ENCODE data around the gene ST7.

Gene ST7

DNA sequence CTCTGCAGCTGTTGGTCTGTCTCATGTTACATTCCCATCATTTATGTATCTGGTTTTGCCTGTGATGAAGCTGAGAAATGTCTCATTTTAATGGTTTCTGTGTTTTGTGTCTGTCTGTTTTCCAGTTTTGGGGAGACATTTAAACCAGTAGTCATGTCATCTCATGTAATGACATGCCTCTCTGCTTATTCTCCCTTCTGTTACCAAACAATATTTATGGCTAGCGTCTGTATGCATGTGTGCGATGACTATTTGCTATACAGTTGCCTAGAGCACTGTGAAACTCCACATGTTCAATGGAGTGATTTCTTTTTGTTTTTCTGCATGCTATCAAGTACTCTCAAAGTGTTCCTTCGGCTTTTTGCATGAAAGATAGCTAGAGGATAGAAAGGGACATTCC is 132.0 kb downstream of the ST7 start:
- H3K9me3 Mint-ChIP-seq = no peaks in the 10 kb centered on the region
- no peak overlapping the region for H3K4me3 Mint-ChIP-seq
- H3K36me3 Mint-ChIP-seq (ENCODE audit: low read depth) = no peaks in the 10 kb centered on the region
- no peaks in the 10 kb centered on the region for H3K27me3 Mint-ChIP-seq
- no peak overlapping the region for H3K27ac Mint-ChIP-seq
- peaks cover 28% of the 10 kb centered on the region for H3K4me1 Mint-ChIP-seq (ENCODE audit: low read depth)

- H3K4me1 Mint-ChIP-seq (ENCODE audit: low read depth) = peaks cover 28% of the 10 kb centered on the region
- no peak overlapping the region for H3K4me3 Mint-ChIP-seq
- H3K27me3 Mint-ChIP-seq = no peaks in the 10 kb centered on the region
- H3K9me3 Mint-ChIP-seq = no peaks in the 10 kb centered on the region
- H3K36me3 Mint-ChIP-seq (ENCODE audit: low read depth) = no peaks in the 10 kb centered on the region
- H3K27ac Mint-ChIP-seq = no peak overlapping the region
Measured at GRCh38 chr7:117085769-117086463, 132.6 kb downstream of the ST7 start.

- Mint-ChIP-seq H3K4me1 (ENCODE audit: low read depth) (peaks cover 28% of the 10 kb centered on the region), H3K27ac (no peak overlapping the region), H3K9me3 (no peaks in the 10 kb centered on the region), H3K27me3 (no peaks in the 10 kb centered on the region), H3K4me3 (no peak overlapping the region), H3K36me3 (ENCODE audit: low read depth) (no peaks in the 10 kb centered on the region)
Measured at GRCh38 chr7:117086788-117087187, 133.5 kb downstream of the ST7 start.

GRCh38 chr7:117087639-117088396 is 134.5 kb downstream of the ST7 start:
- no peak overlapping the region for H3K4me3 Mint-ChIP-seq
- H3K36me3 Mint-ChIP-seq (ENCODE audit: low read depth) = no peaks in the 10 kb centered on the region
- peak overlapping the region; percentile 7 for H3K27ac Mint-ChIP-seq
- H3K9me3 Mint-ChIP-seq = no peaks in the 10 kb centered on the region
- H3K4me1 Mint-ChIP-seq (ENCODE audit: low read depth) = peaks cover 28% of the 10 kb centered on the region
- no peaks in the 10 kb centered on the region for H3K27me3 Mint-ChIP-seq

- Mint-ChIP-seq H3K9me3 (no peaks in the 10 kb centered on the region), H3K27me3 (no peaks in the 10 kb centered on the region), H3K4me3 (no peak overlapping the region), H3K27ac (no peak overlapping the region), H3K4me1 (ENCODE audit: low read depth) (peaks cover 28% of the 10 kb centered on the region), H3K36me3 (ENCODE audit: low read depth) (no peaks in the 10 kb centered on the region)
Measured at GRCh38 chr7:117088623-117089194, 135.4 kb downstream of the ST7 start.

DNA sequence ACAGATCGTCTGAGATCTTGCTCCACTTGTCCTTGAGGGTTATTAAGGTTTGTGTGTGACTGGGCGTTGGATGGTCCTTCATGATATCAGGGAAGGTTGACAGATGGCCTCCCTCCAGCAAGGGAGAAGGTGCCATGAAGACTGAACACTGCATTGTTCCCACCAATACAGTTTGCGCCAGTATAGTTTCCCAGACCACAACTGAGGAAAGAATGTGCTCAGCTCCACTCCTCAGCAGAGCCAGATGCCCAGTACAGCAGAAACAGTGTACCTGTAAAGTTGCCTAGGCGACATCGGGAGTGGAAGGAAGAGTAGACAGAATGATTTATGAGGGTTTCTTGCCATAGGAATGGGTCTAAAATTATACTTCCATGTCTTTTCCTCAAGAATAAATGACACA is 137.5 kb downstream of the ST7 start:
- Mint-ChIP-seq H3K27me3 (no peaks in the 10 kb centered on the region), H3K4me3 (no peak overlapping the region), H3K9me3 (no peaks in the 10 kb centered on the region), H3K27ac (no peak overlapping the region), H3K4me1 (ENCODE audit: low read depth) (peaks cover 28% of the 10 kb centered on the region), H3K36me3 (ENCODE audit: low read depth) (no peaks in the 10 kb centered on the region)

DNA sequence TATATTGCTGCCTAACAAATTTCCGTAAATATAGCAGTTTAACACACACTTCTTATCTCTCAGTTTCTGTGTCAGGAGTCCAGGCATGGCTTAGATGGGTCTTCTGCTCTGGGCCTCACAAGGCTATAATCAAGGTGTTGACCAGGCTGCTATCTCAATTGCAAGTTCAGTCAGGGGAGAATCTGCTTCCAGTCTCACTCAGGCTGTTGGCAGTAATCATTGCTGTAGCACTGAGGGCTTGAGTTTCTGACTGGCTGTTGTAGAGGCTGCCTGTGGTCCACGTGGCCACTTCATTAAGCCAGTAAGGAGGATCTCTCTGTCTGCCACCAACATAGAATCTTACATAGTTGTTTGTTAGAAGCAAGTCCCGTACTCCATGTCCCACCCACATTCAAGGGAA is 138.4 kb downstream of the ST7 start:
- no peak overlapping the region for H3K27ac Mint-ChIP-seq
- H3K9me3 Mint-ChIP-seq = no peaks in the 10 kb centered on the region
- no peaks in the 10 kb centered on the region for H3K36me3 Mint-ChIP-seq (ENCODE audit: low read depth)
- H3K27me3 Mint-ChIP-seq = no peaks in the 10 kb centered on the region
- no peak overlapping the region for H3K4me3 Mint-ChIP-seq
- H3K4me1 Mint-ChIP-seq (ENCODE audit: low read depth) = peaks cover 19% of the 10 kb centered on the region

DNA sequence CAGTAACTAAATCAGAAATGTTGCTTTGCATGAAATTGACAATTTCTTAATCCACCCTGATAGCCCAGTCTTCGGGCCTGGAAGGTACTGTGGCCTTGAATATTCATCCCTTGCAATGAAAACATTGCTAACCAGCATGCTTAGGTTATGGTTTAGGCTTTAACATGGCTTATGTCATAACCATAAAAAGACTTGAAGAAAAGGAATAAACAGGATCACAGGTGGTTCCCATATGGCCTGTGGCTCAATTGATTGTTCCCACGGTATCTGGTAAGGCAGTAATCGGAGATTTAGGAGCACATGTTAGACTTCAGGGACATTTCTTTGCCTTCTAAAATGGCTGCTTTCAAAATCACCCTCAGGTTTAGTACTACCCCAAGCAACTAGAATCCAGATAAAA is 139.5 kb downstream of the ST7 start:
- Mint-ChIP-seq H3K27me3 (no peaks in the 10 kb centered on the region), H3K4me3 (no peak overlapping the region), H3K4me1 (ENCODE audit: low read depth) (peaks cover 8% of the 10 kb centered on the region), H3K9me3 (no peaks in the 10 kb centered on the region), H3K36me3 (ENCODE audit: low read depth) (no peaks in the 10 kb centered on the region), H3K27ac (no peak overlapping the region)

DNA sequence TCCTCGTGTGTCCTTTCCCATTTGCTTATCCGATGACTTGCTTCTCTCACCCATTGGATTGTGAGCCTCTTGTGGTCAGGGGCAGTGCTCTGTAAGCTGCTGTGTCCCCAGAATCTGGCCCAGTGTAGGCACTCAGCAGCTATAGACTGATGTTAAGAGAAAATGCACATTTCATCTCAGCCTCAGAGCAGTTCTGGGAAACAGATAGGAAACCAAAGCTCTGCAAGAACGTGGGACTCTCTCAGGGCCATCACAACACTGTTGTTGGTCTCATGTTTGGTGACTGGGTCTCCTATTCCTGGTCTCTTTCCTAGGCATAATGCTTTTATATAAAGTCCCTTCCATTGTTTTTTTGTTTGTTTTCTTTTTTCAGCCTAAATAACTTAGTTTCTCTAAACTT is 141.2 kb downstream of the ST7 start:
- Mint-ChIP-seq H3K27me3 (no peaks in the 10 kb centered on the region), H3K4me1 (ENCODE audit: low read depth) (no peaks in the 10 kb centered on the region), H3K4me3 (no peak overlapping the region), H3K27ac (no peak overlapping the region), H3K9me3 (no peaks in the 10 kb centered on the region), H3K36me3 (ENCODE audit: low read depth) (no peaks in the 10 kb centered on the region)

DNA sequence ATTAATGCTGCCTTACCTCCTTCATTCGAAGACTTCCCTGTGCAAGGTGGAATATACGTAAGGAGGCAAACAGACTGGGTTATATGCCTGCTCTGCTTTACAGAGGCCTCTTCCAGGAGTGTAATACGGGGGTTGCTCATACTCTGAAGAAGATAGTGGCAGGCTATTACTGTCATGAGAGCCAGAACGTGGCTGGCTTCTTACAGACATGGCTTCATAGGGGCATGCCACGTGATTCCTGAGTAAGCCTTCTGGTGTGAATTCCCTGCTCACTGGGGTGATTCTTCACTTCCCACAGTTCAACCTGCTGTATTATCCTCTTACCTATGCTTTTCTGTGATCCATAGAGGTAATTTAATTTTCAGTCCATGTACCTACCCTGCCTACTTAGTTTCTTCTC is 141.8 kb downstream of the ST7 start:
- Mint-ChIP-seq H3K9me3 (no peaks in the 10 kb centered on the region), H3K27ac (no peak overlapping the region), H3K4me3 (no peak overlapping the region), H3K36me3 (ENCODE audit: low read depth) (no peaks in the 10 kb centered on the region), H3K4me1 (ENCODE audit: low read depth) (no peaks in the 10 kb centered on the region), H3K27me3 (no peaks in the 10 kb centered on the region)

DNA sequence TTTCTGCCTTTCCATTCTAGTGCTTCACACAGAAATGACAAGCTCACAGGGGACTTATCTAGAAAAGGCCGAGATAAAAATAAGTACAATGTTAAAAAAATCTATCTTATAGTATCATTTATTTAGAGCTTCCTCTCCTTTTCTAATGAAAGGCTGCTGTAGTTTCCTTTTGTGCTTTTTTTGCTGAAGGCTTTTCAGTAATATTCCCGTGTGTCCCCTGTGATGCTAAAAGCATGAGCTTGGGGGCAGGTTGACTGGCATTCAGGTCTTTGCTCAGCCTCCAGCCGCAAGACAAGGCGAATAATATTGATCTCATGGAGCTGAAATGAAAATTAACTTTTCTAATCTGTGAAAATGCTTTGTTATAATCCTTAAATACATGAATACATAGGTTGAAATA is 143.0 kb downstream of the ST7 start:
- Mint-ChIP-seq H3K4me1 (ENCODE audit: low read depth) (no peaks in the 10 kb centered on the region), H3K4me3 (no peak overlapping the region), H3K9me3 (no peaks in the 10 kb centered on the region), H3K27ac (no peak overlapping the region), H3K27me3 (no peaks in the 10 kb centered on the region), H3K36me3 (ENCODE audit: low read depth) (no peaks in the 10 kb centered on the region)

DNA sequence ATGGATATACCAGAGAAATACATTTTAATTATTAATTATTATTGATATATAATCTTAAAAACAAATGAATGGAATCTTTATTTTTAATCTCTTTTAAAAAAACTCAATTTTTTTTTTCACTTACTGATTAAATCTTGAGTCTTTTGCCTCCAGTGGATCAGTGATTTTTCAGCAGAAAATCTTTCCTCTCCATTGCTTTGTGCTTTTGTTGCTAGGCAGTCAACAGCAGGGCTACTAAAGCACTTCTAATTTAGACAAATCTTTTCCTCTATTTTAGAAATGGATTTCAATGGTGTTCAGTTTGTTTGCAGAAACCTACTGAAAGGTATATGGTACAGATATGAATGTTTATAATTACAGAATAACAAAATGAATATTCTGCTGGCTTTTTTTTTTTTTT is 143.6 kb downstream of the ST7 start:
- no peak overlapping the region for H3K27ac Mint-ChIP-seq
- no peaks in the 10 kb centered on the region for H3K27me3 Mint-ChIP-seq
- H3K9me3 Mint-ChIP-seq = no peaks in the 10 kb centered on the region
- no peak overlapping the region for H3K4me3 Mint-ChIP-seq
- H3K4me1 Mint-ChIP-seq (ENCODE audit: low read depth) = no peaks in the 10 kb centered on the region
- H3K36me3 Mint-ChIP-seq (ENCODE audit: low read depth) = no peaks in the 10 kb centered on the region

- no peak overlapping the region for H3K4me3 Mint-ChIP-seq
- H3K27me3 Mint-ChIP-seq = no peaks in the 10 kb centered on the region
- H3K27ac Mint-ChIP-seq = no peak overlapping the region
- no peaks in the 10 kb centered on the region for H3K36me3 Mint-ChIP-seq (ENCODE audit: low read depth)
- no peaks in the 10 kb centered on the region for H3K4me1 Mint-ChIP-seq (ENCODE audit: low read depth)
- no peaks in the 10 kb centered on the region for H3K9me3 Mint-ChIP-seq
Measured at GRCh38 chr7:117097860-117098259, 144.6 kb downstream of the ST7 start.

- Mint-ChIP-seq H3K4me3 (no peak overlapping the region), H3K36me3 (ENCODE audit: low read depth) (no peaks in the 10 kb centered on the region), H3K9me3 (no peaks in the 10 kb centered on the region), H3K4me1 (ENCODE audit: low read depth) (no peaks in the 10 kb centered on the region), H3K27ac (no peak overlapping the region), H3K27me3 (no peaks in the 10 kb centered on the region)
Measured at GRCh38 chr7:117098457-117098856, 145.2 kb downstream of the ST7 start.

GRCh38 chr7:117101026-117101425 is 147.7 kb downstream of the ST7 start:
- no peaks in the 10 kb centered on the region for H3K9me3 Mint-ChIP-seq
- H3K27me3 Mint-ChIP-seq = no peaks in the 10 kb centered on the region
- H3K4me1 Mint-ChIP-seq (ENCODE audit: low read depth) = no peaks in the 10 kb centered on the region
- H3K27ac Mint-ChIP-seq = no peak overlapping the region
- H3K4me3 Mint-ChIP-seq = no peak overlapping the region
- no peaks in the 10 kb centered on the region for H3K36me3 Mint-ChIP-seq (ENCODE audit: low read depth)
